Glutamatergic neuron (in vitro differentiated cells): Measurements from ENCODE around the gene CDH24. TPM values are rescaled to one million over a fixed set of nuclear protein-coding genes. Genes with fewer than 3 reads are reported as not detected.

Experiments
- DNase-seq: peaks from one replicate; pipeline ENCODE4 v3.0.0; 2022
- H3K27ac Mint-ChIP-seq: one replicate; pipeline ENCODE4 v1.8.0; 2020; ENCODE audit warnings: mild to moderate bottlenecking, mixed read lengths, inconsistent platforms; ENCODE audit not compliant: unreplicated experiment
- H3K27me3 Mint-ChIP-seq: one replicate; pipeline ENCODE4 v1.8.0; 2020; ENCODE audit warnings: mild to moderate bottlenecking, moderate library complexity, mixed read lengths, inconsistent platforms; ENCODE audit not compliant: unreplicated experiment
- H3K36me3 Mint-ChIP-seq: one replicate; pipeline ENCODE4 v1.8.0; 2020; ENCODE audit warnings: mild to moderate bottlenecking, mixed read lengths, inconsistent platforms; ENCODE audit not compliant: unreplicated experiment
- H3K4me1 Mint-ChIP-seq: one replicate; pipeline ENCODE4 v1.8.0; 2020; ENCODE audit warnings: mild to moderate bottlenecking, low read depth, mixed read lengths, inconsistent platforms; ENCODE audit not compliant: unreplicated experiment
- H3K4me3 Mint-ChIP-seq: one replicate; pipeline ENCODE4 v1.8.0; 2020; ENCODE audit warnings: mild to moderate bottlenecking, mixed read lengths, inconsistent platforms; ENCODE audit not compliant: unreplicated experiment
- H3K9me3 Mint-ChIP-seq: one replicate; pipeline ENCODE4 v1.8.0; 2020; ENCODE audit warnings: mild to moderate bottlenecking, moderate library complexity, mixed read lengths, inconsistent platforms; ENCODE audit not compliant: unreplicated experiment
- CTCF ChIP-seq: fragments of 200-600 bp; sonication (generic); IDR thresholded peaks from one replicate; pipeline ENCODE4 v1.5.0; 2021; ENCODE audit not compliant: partially characterized antibody, unreplicated experiment
- total RNA-seq: library from RNA; stranded (reverse); fragmentation: NEBNext Ultra II Directional; extraction: Animal tissue kit (Norgen Biotek cat#: 25700); gene quantifications from one replicate; pipeline ENCODE4 v1.2.1, GENCODE V29; 2021; ENCODE audit not compliant: unreplicated experiment

The CDH24 gene
- total RNA-seq, 1 donor from 2014 or later, result 164 TPM

- Mint-ChIP-seq H3K36me3 (no peaks in the 10 kb centered on the region), H3K27ac (peak overlapping the region; percentile 81), H3K9me3 (peaks cover 11% of the 10 kb centered on the region), H3K4me3 (peak overlapping the region; percentile 21), H3K4me1 (peaks cover 40% of the 10 kb centered on the region), H3K27me3 (peaks cover 14% of the 10 kb centered on the region)
- DNase-seq, result no peak
- TF ChIP-seq CTCF, result no peak
These were observed 3.9 kb downstream of the CDH24 start for GRCh38 chr14:23053426-23053825.

GRCh38 chr14:23052671-23053070 lies 4.6 kb downstream of the CDH24 start:
- H3K27me3 Mint-ChIP-seq, result peaks cover 12% of the 10 kb centered on the region
- no peak for TF ChIP-seq CTCF
- peaks cover under 1% of the 10 kb centered on the region for H3K36me3 Mint-ChIP-seq
- peaks cover 40% of the 10 kb centered on the region for H3K4me1 Mint-ChIP-seq
- H3K27ac Mint-ChIP-seq, result peak overlapping the region; percentile 55
- peak overlapping the region; percentile 57 for H3K4me3 Mint-ChIP-seq
- DNase-seq, result no peak
- peaks cover 11% of the 10 kb centered on the region for H3K9me3 Mint-ChIP-seq

GRCh38 chr14:23052182-23052623 lies 5.1 kb downstream of the CDH24 start:
- DNase-seq, result no peak
- Mint-ChIP-seq H3K9me3 (peaks cover 15% of the 10 kb centered on the region), H3K4me1 (peaks cover 45% of the 10 kb centered on the region), H3K36me3 (peaks cover 5% of the 10 kb centered on the region), H3K27me3 (peaks cover 13% of the 10 kb centered on the region), H3K4me3 (peak overlapping the region; percentile 57), H3K27ac (peak overlapping the region; percentile 14)
- TF ChIP-seq CTCF, result no peak

- peaks cover 10% of the 10 kb centered on the region for H3K27me3 Mint-ChIP-seq
- TF ChIP-seq CTCF, result no peak
- peaks cover 14% of the 10 kb centered on the region for H3K9me3 Mint-ChIP-seq
- peaks cover 6% of the 10 kb centered on the region for H3K36me3 Mint-ChIP-seq
- peak overlapping the region; percentile 39 for H3K4me3 Mint-ChIP-seq
- peak overlapping the region; percentile 41 for H3K27ac Mint-ChIP-seq
- H3K4me1 Mint-ChIP-seq, result peaks cover 45% of the 10 kb centered on the region
- no peak for DNase-seq
These were observed 5.9 kb downstream of the CDH24 start for GRCh38 chr14:23051141-23052057.

- H3K36me3 Mint-ChIP-seq, result peaks cover 6% of the 10 kb centered on the region
- H3K4me3 Mint-ChIP-seq, result no peak overlapping the region
- no peak overlapping the region for H3K27ac Mint-ChIP-seq
- TF ChIP-seq CTCF, result no peak
- peaks cover 12% of the 10 kb centered on the region for H3K9me3 Mint-ChIP-seq
- H3K27me3 Mint-ChIP-seq, result peaks cover 9% of the 10 kb centered on the region
- H3K4me1 Mint-ChIP-seq, result peaks cover 29% of the 10 kb centered on the region
- no peak for DNase-seq
These were observed 8.3 kb downstream of the CDH24 start for GRCh38 chr14:23049011-23049410.
